Right lobe of liver (tissue), 4 donors: Measurements from ENCODE around the gene TMSB10.

ENCODE experiments used
- CTCF ChIP-seq, 4 donors: fragments of 200-600 bp in 3 of 4; fragments of 450-650 bp in 1 of 4; IDR thresholded peaks; one replicate each; pipeline versions ENCODE4 v1.5.1 to v1.8.0; 2016 to 2022; ENCODE audit warnings: antibody characterized with exemption in 4 of 4, mild to moderate bottlenecking in 2 of 4
- POLR2A ChIP-seq: fragments of 450-650 bp; IDR thresholded peaks from one replicate; pipeline ENCODE4 v1.6.1; 2017; ENCODE audit warnings: antibody characterized with exemption, mild to moderate bottlenecking
- donor health status: DM: no; HTN: no; CAD: no.
- donor health status: DM: no; HTN: no; CAD: no.
- donor health status: DM: no; HTN: yes; CAD: no.

GRCh38 chr2:84858937-84859336 lies 46.5 kb upstream of the TMSB10 start:
- TF ChIP-seq CTCF (IDR thresholded peaks at IDR 0.05) = no peak
- no peak for TF ChIP-seq POLR2A
